ENCODE measurements around the gene FBXW4.
"Not testable (repeated sequence)": the region's sequence is repeated elsewhere in the genome, so short reads cannot be mapped to it uniquely, and the experiment has no call there.

FBXW4 gene

GRCh38 chr10:101602761-101603398, 92.1 kb downstream of the FBXW4 start:
- no peaks in the 10 kb centered on the region for H3K9me3 ChIP-seq (ENCODE audit: insufficient read depth, low read depth, low read length)
- no peak overlapping the region for H3K9ac ChIP-seq (ENCODE audit: low read depth, low read length)
- WGBS = 39% methylated on average over 6 of the region's 6 CpGs
- no peaks in the 10 kb centered on the region for H3K27me3 ChIP-seq (ENCODE audit: insufficient read depth, low read length)
- H3K4me1 ChIP-seq (ENCODE audit: insufficient read depth, low read length) = peaks cover 11% of the 10 kb centered on the region; the same call in 1 of the 2 replicates
- no peak overlapping the region for H3K27ac ChIP-seq (ENCODE audit: low read depth, low read length)
- no peaks in the 10 kb centered on the region for H3K36me3 ChIP-seq (ENCODE audit: insufficient read depth, low read length)
- H3K4me3 ChIP-seq (ENCODE audit: low read length) = no peak overlapping the region

GRCh38 chr10:101601541-101601940, 93.4 kb downstream of the FBXW4 start:
- Histone ChIP-seq H3K36me3 (ENCODE audit: insufficient read depth, low read length) (no peaks in the 10 kb centered on the region), H3K4me3 (ENCODE audit: low read length) (no peak overlapping the region), H3K9ac (ENCODE audit: low read depth, low read length) (no peak overlapping the region), H3K9me3 (ENCODE audit: insufficient read depth, low read depth, low read length) (no peaks in the 10 kb centered on the region), H3K27me3 (ENCODE audit: insufficient read depth, low read length) (no peaks in the 10 kb centered on the region), H3K27ac (ENCODE audit: low read depth, low read length) (no peak overlapping the region), H3K4me1 (ENCODE audit: insufficient read depth, low read length) (peaks cover 12% of the 10 kb centered on the region; the same call in 1 of the 2 replicates)
- 52% methylated on average over 1 of the region's 1 CpG for WGBS

- 64% methylated on average over 14 of the region's 14 CpGs for WGBS
- Histone ChIP-seq H3K36me3 (ENCODE audit: insufficient read depth, low read length) (no peaks in the 10 kb centered on the region), H3K4me3 (ENCODE audit: low read length) (no peak overlapping the region), H3K9me3 (ENCODE audit: insufficient read depth, low read depth, low read length) (no peaks in the 10 kb centered on the region), H3K27me3 (ENCODE audit: insufficient read depth, low read length) (no peaks in the 10 kb centered on the region; the same call in 1 of the 2 replicates), H3K27ac (ENCODE audit: low read depth, low read length) (no peak overlapping the region), H3K9ac (ENCODE audit: low read depth, low read length) (no peak overlapping the region), H3K4me1 (ENCODE audit: insufficient read depth, low read length) (peaks cover 12% of the 10 kb centered on the region; the same call in 1 of the 2 replicates)
Measured at GRCh38 chr10:101597091-101597900, 97.7 kb downstream of the FBXW4 start.

- Histone ChIP-seq H3K27me3 (ENCODE audit: insufficient read depth, low read length) (no peaks in the 10 kb centered on the region; the same call in 1 of the 2 replicates), H3K27ac (ENCODE audit: low read depth, low read length) (no peak overlapping the region), H3K9ac (ENCODE audit: low read depth, low read length) (no peak overlapping the region), H3K4me3 (ENCODE audit: low read length) (no peak overlapping the region), H3K4me1 (ENCODE audit: insufficient read depth, low read length) (peaks cover 12% of the 10 kb centered on the region; the same call in 1 of the 2 replicates), H3K9me3 (ENCODE audit: insufficient read depth, low read depth, low read length) (no peaks in the 10 kb centered on the region), H3K36me3 (ENCODE audit: insufficient read depth, low read length) (no peaks in the 10 kb centered on the region)
- 96% methylated on average over 12 of the region's 13 CpGs for WGBS
Measured at GRCh38 chr10:101595591-101596433, 99.2 kb downstream of the FBXW4 start.

- not testable (repeated sequence) for H3K9ac ChIP-seq (ENCODE audit: low read depth, low read length); H3K36me3 ChIP-seq (ENCODE audit: insufficient read depth, low read length); H3K27me3 ChIP-seq (ENCODE audit: insufficient read depth, low read length); H3K9me3 ChIP-seq (ENCODE audit: insufficient read depth, low read depth, low read length); H3K4me3 ChIP-seq (ENCODE audit: low read length); H3K27ac ChIP-seq (ENCODE audit: low read depth, low read length)
- 97% methylated on average over 2 of the region's 2 CpGs for WGBS
- H3K4me1 ChIP-seq (ENCODE audit: insufficient read depth, low read length) = peaks cover 12% of the 10 kb centered on the region; the same call in 1 of the 2 replicates
Measured at GRCh38 chr10:101593331-101593730, 101.6 kb downstream of the FBXW4 start.

- Histone ChIP-seq H3K4me1 (ENCODE audit: insufficient read depth, low read length) (no peaks in the 10 kb centered on the region; the same call in 1 of the 2 replicates), H3K36me3 (ENCODE audit: insufficient read depth, low read length) (peaks cover 20% of the 10 kb centered on the region), H3K27ac (ENCODE audit: low read depth, low read length) (no peak overlapping the region), H3K9me3 (ENCODE audit: insufficient read depth, low read depth, low read length) (no peaks in the 10 kb centered on the region), H3K27me3 (ENCODE audit: insufficient read depth, low read length) (no peaks in the 10 kb centered on the region), H3K4me3 (ENCODE audit: low read length) (peak overlapping the region; percentile 89), H3K9ac (ENCODE audit: low read depth, low read length) (peak overlapping the region; percentile 25; the same call in 1 of the 2 replicates)
- WGBS = 61% methylated on average over 5 of the region's 5 CpGs
Measured at GRCh38 chr10:101588879-101589278, 106.1 kb downstream of the FBXW4 start.

GRCh38 chr10:101587725-101588653, 107.0 kb downstream of the FBXW4 start, which contains the start of the genes DPCD and POLL:
Gene DPCD, plus strand, starts transcription at chr10:101588321. Its CDS starts 16 bp downstream, at chr10:101588337.
Gene POLL, minus strand, starts transcription at chr10:101588257. Its CDS starts 897 bp downstream, at chr10:101587360.
- no peak within 1 kb of the TSS for H3K27ac ChIP-seq (ENCODE audit: low read depth, low read length)
- peaks cover 29% of the 10 kb centered on the region for H3K36me3 ChIP-seq (ENCODE audit: insufficient read depth, low read length)
- no peaks in the 10 kb centered on the region for H3K9me3 ChIP-seq (ENCODE audit: insufficient read depth, low read depth, low read length)
- peak within 1 kb of the TSS; percentile 89 for H3K4me3 ChIP-seq (ENCODE audit: low read length)
- H3K4me1 ChIP-seq (ENCODE audit: insufficient read depth, low read length) = no peaks in the 10 kb centered on the region; the same call in 1 of the 2 replicates
- H3K27me3 ChIP-seq (ENCODE audit: insufficient read depth, low read length) = no peaks in the 10 kb centered on the region
- H3K9ac ChIP-seq (ENCODE audit: low read depth, low read length) = peak within 1 kb of the TSS; percentile 72
- WGBS = under 1% methylated on average over 49 of the region's 50 CpGs

- Histone ChIP-seq H3K9me3 (ENCODE audit: insufficient read depth, low read depth, low read length) (no peaks in the 10 kb centered on the region), H3K27me3 (ENCODE audit: insufficient read depth, low read length) (no peaks in the 10 kb centered on the region), H3K27ac (ENCODE audit: low read depth, low read length) (no peak overlapping the region), H3K4me1 (ENCODE audit: insufficient read depth, low read length) (peaks cover 7% of the 10 kb centered on the region), H3K4me3 (ENCODE audit: low read length) (no peak overlapping the region), H3K9ac (ENCODE audit: low read depth, low read length) (no peak overlapping the region), H3K36me3 (ENCODE audit: insufficient read depth, low read length) (peaks cover 37% of the 10 kb centered on the region)
- WGBS = 96% methylated on average over 9 of the region's 9 CpGs
Measured at GRCh38 chr10:101585841-101586240, 109.1 kb downstream of the FBXW4 start.

- H3K9me3 ChIP-seq (ENCODE audit: insufficient read depth, low read depth, low read length) = no peaks in the 10 kb centered on the region
- no peak overlapping the region; the same call in 1 of the 2 replicates for H3K27ac ChIP-seq (ENCODE audit: low read depth, low read length)
- no peak overlapping the region for H3K9ac ChIP-seq (ENCODE audit: low read depth, low read length)
- WGBS = 65% methylated on average over 10 of the region's 10 CpGs
- no peaks in the 10 kb centered on the region for H3K27me3 ChIP-seq (ENCODE audit: insufficient read depth, low read length)
- H3K4me1 ChIP-seq (ENCODE audit: insufficient read depth, low read length) = peaks cover 11% of the 10 kb centered on the region
- peaks cover 55% of the 10 kb centered on the region for H3K36me3 ChIP-seq (ENCODE audit: insufficient read depth, low read length)
- H3K4me3 ChIP-seq (ENCODE audit: low read length) = no peak overlapping the region
Measured at GRCh38 chr10:101580486-101581399, 114.2 kb downstream of the FBXW4 start.
